Activated CD8-positive, alpha-beta memory T cell treated with anti-CD3 and anti-CD28 coated beads, Interleukin-2, amount 50 U/mL, for 1 hour (primary cell): ENCODE data around the gene MTERF4.
A peak's percentile ranks its signal among the peaks of the same experiment; 100 is the strongest.

Experiments used
- DNase-seq: peaks from one replicate; pipeline ENCODE4 v3.0.0-alpha.2; 2020; ENCODE audit errors: extremely low read depth

The MTERF4 gene

GRCh38 chr2:241134711-241135110, 32.6 kb upstream of the MTERF4 start:
- no peak for DNase-seq

DNA sequence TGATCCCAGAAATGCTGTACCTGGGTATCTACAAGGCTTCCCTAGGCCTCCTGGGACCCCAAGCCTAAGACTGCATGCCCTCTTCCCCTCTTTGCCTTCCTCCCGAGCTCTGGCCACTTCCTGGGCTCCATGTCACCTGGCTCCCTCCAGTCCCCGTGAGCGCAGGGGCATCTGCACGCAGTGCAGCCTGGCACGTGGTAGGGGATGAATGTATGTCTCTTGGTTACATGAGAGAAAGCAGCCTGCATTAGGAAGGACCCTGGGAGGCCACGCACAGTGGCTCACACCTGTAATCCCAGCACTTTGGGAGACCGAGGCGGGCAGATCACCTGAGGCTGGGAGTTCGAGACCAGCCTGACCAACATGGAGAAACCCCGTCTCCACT, 31.3 kb upstream of the MTERF4 start:
- DNase-seq = no peak

- no peak for DNase-seq
Measured at GRCh38 chr2:241132538-241133435, 30.7 kb upstream of the MTERF4 start.

- no peak for DNase-seq
Measured at GRCh38 chr2:241131531-241131930, 29.4 kb upstream of the MTERF4 start.

DNA sequence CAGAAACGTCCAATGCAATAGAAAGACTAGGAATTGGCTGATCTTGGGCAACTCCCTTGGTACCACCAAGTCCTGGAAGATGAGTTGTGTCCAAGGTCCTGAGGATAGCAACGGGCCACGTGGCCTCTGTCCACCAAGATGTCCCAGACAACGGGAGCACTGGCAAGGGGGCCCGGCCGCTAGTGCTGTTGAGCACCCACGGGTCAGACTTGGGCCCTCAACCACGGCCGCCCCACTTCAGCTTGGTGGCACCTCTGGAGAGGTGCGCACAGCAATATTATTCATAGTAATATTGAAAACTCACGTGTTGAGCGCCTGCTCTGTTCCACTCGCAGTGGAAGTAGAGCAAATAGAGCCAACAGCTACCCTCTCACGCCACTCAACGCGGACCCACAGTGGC, 28.2 kb upstream of the MTERF4 start:
- DNase-seq = no peak

GRCh38 chr2:241129086-241129871, 27.2 kb upstream of the MTERF4 start:
- no peak for DNase-seq

DNA sequence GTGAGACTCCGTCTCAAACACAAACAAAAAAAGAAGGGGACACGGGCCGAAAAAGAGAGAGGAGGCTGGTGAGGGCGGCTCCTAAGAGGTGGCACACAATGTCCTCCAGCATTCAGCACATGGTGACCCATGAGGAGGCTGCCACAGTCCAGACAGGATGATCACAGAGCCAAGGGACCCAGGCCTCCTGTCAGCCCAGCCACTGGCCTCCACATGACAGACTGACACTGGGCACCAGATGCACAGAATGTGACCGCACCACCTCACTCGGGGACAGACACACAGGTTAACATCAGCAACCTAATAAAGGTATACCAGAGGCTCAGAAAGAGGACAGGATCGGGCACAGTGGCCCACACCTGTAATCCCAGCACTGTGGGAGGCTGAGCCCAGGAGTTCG, 26.2 kb upstream of the MTERF4 start:
- DNase-seq = no peak

GRCh38 chr2:241126771-241127202, 24.7 kb upstream of the MTERF4 start:
- DNase-seq = no peak

- DNase-seq = no peak
Measured at GRCh38 chr2:241126201-241126611, 24.1 kb upstream of the MTERF4 start.

DNA sequence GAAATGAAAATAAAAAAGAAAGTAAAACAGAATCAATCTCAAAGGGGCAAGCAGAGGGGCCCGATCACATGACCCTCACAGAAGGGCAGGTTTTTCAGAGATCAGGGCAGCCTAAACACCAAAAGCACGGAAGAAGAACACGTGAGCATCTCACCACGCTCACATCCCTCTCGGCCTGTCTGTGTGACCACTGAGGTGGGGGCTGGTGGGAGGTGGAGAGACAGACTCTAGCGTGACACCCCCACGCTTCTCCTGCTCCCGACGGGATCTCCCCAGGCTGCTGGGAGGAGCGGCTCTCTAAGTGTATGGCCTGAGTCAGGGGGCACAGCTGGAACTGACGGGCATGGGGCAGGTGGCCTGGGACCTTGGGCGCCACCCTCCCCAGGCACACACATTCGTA, 23.5 kb upstream of the MTERF4 start:
- no peak for DNase-seq

DNA sequence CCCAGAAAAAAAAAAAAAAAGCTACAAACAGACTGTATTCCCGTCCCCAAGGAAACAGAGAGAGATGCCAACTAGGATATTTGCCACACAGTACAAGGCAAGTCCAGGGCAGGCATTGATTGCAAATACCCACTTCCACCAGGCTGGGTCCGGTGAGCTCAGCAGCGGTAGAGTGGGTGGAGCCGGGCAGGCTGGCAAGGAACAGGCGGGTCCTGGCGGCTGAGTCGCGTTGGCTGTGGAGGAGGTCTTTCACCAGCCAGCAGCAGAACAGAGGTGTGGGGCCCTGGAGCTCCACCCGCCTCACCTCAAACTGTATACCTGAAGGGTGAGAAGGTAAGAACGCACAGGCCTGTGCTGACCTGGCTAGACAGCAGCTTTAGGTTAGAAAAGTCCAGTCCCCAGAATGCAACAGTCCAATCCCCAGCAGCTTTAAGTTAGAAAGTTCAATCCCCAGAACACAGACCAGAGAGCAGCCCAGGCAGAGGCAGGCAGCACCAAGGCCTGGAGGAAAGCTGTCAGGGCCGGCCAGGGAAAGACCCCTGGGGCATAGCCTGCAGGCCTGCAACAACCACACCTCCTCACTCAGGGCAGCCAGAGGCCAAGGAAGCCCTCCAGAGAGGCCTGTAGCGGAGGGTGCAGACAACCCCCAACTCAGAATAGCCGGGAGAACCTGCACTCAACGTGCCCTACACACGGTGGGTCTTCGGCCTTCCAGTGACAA, 21.9 kb upstream of the MTERF4 start:
- no peak for DNase-seq

- DNase-seq = no peak
Measured at GRCh38 chr2:241122376-241123002, 20.4 kb upstream of the MTERF4 start.

DNA sequence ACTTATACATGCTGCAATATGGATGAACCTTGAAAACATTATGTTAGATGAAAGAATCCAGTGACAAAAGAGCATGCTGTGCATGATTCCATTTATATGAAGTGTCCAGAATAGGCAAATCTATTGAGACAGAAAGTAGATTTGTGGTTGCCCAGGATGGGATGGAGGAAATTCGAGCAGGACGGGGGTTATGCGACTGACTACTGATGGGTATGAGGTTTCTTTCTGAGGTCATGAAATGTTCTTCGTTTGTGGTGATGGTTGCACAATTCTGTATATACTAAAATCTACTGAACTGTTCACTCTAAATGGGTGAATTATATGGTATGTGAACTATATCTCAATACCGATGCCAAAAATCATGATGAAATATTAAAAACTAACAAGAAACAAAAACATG, 18.9 kb upstream of the MTERF4 start:
- no peak for DNase-seq

DNA sequence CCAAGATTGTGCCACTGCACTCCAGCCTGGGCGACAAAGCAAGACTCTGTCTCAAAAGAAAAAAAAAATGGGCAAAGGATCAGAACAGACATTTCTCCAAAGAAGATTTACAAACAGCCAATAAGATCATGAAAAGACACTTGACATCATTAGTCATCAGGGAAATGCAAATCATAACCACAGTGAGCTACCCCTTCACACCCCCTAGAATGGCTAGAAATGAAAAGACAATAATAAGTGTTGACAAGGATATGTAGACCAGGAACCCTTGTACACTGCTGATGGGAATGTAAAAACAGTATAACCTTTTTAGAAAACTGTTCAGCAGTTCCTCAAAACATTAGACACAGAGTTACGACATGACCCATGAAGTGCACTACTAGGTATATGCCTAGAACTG, 18.4 kb upstream of the MTERF4 start:
- DNase-seq = no peak

DNA sequence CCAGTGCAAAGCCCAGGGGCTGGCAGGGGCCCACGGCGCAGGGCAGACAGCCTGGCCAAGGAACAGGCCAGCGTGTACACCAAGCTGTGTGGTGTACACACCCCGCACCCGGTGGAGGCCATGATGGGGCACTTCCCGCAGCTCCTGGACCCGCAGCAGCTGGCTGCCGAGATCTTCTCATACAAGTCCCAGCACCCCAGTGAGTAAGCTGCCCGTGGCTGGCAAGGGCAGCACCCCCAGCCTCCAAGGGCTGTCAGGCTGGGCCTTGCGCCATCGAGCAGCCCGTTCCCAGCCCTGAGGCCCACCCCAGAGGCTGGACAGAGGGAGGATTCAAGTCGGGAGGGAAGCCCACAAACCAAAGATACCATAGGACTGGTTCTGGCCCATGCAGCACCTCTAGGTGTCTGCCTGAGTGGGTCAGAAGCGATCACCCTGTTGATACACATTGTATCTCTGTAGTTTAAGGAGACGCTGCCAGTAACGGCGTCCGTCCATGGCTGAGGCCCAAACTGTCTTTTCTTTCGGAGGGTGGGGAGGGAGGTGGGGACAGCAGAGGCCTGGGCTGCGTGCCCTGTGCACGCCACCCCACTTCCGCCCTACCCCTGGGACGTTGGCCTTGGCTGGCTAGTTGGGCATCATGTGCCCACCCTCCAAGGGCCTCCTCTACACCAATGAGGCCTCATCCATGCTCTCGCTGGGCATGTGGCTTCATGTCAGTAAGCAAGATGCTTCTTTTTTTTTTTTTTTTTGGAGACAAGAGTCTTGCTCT, 16.8 kb upstream of the MTERF4 start:
- no peak for DNase-seq

- no peak for DNase-seq
Measured at GRCh38 chr2:241116606-241117560, 14.8 kb upstream of the MTERF4 start.

GRCh38 chr2:241115361-241115760, 13.3 kb upstream of the MTERF4 start:
- DNase-seq = no peak

GRCh38 chr2:241114836-241115235, 12.7 kb upstream of the MTERF4 start:
- DNase-seq = no peak

- DNase-seq = peak; percentile 60
Measured at GRCh38 chr2:241112592-241112991, 10.5 kb upstream of the MTERF4 start.

- DNase-seq = no peak
Measured at GRCh38 chr2:241112046-241112445, 10.0 kb upstream of the MTERF4 start.
